HepG2 (cell line): ENCODE results near the gene NCOA7. TPM values are rescaled to one million over a fixed set of nuclear protein-coding genes. Genes with fewer than 3 reads are reported as not detected.

Source experiments
- GATAD2A ChIP-seq: IDR thresholded peaks from 2 replicates; pipeline ENCODE4 v1.6.1; 2016
- GTF3A ChIP-seq: sonication (generic); formaldehyde crosslinking; conservative IDR thresholded peaks from 2 replicates; pipeline ENCODE4 v1.4.0; 2020; ENCODE audit warnings: mild to moderate bottlenecking, missing genetic modification reagents
- HIVEP1 ChIP-seq: sonication (generic); formaldehyde crosslinking; IDR thresholded peaks from 2 replicates; pipeline ENCODE4 v1.4.0; 2020; ENCODE audit warnings: mild to moderate bottlenecking, missing genetic modification reagents
- HNRNPUL1 ChIP-seq: fragments of 200-400 bp; formaldehyde crosslinking; IDR thresholded peaks from 2 replicates; pipeline ENCODE4 v1.6.1; 2017; ENCODE audit warnings: low read depth, mild to moderate bottlenecking, low read length, moderate library complexity
- KAT2B ChIP-seq: fragments of 150-350 bp; IDR thresholded peaks from 2 replicates; pipeline ENCODE4 v1.6.1; 2014; ENCODE audit warnings: low read depth, low read length, borderline replicate concordance
- KAT8 ChIP-seq: IDR thresholded peaks from 2 replicates; pipeline ENCODE4 v1.6.1; 2016; ENCODE audit warnings: missing genetic modification reagents, missing compliant biosample characterization
- NAIF1 ChIP-seq: sonication (generic); formaldehyde crosslinking; IDR thresholded peaks from 2 replicates; pipeline ENCODE4 v1.5.0; 2020; ENCODE audit warnings: mild to moderate bottlenecking, missing genetic modification reagents, borderline replicate concordance
- PITX1 ChIP-seq: sonication (generic); formaldehyde crosslinking; IDR thresholded peaks from 2 replicates; pipeline ENCODE4 v1.5.1; 2020; ENCODE audit warnings: mild to moderate bottlenecking, missing genetic modification reagents
- RBAK ChIP-seq: sonication (generic); formaldehyde crosslinking; IDR thresholded peaks from 2 replicates; pipeline ENCODE4 v1.5.1; 2020; ENCODE audit warnings: mild to moderate bottlenecking, missing genetic modification reagents
- TBX2 ChIP-seq: sonication (generic); formaldehyde crosslinking; IDR thresholded peaks from 2 replicates; pipeline ENCODE4 v1.5.0; 2020; ENCODE audit warnings: missing genetic modification reagents, mild to moderate bottlenecking, borderline replicate concordance
- ZBTB38 ChIP-seq: sonication (generic); formaldehyde crosslinking; IDR thresholded peaks from 2 replicates; pipeline ENCODE4 v1.5.1; 2020; ENCODE audit warnings: mild to moderate bottlenecking, missing genetic modification reagents
- ZC3H4 ChIP-seq: sonication (generic); formaldehyde crosslinking; IDR thresholded peaks from 2 replicates; pipeline ENCODE4 v1.4.0; 2020; ENCODE audit warnings: missing genetic modification reagents, borderline replicate concordance
- ZFP1 ChIP-seq: IDR thresholded peaks from 2 replicates; pipeline ENCODE4 v1.6.1; 2016
- ZFP90 ChIP-seq: sonication (generic); formaldehyde crosslinking; IDR thresholded peaks from 2 replicates; pipeline ENCODE4 v1.8.0; 2022; ENCODE audit warnings: missing genetic modification reagents, mild to moderate bottlenecking, inconsistent platforms, borderline replicate concordance
- ZNF570 ChIP-seq: sonication (generic); formaldehyde crosslinking; IDR thresholded peaks from 2 replicates; pipeline ENCODE4 v1.4.0; 2020; ENCODE audit warnings: mild to moderate bottlenecking, missing genetic modification reagents, borderline replicate concordance
- ZNF7 ChIP-seq: IDR thresholded peaks from 2 replicates; pipeline ENCODE4 v1.6.1; 2016; ENCODE audit warnings: missing biosample characterization, missing genetic modification reagents
- ZNF713 ChIP-seq: sonication (generic); formaldehyde crosslinking; IDR thresholded peaks from 2 replicates; pipeline ENCODE4 v1.4.0; 2020; ENCODE audit warnings: mild to moderate bottlenecking, missing genetic modification reagents
- ZNF781 ChIP-seq: sonication (generic); formaldehyde crosslinking; IDR thresholded peaks from 2 replicates; pipeline ENCODE4 v1.5.1; 2020; ENCODE audit warnings: borderline replicate concordance, mild to moderate bottlenecking, missing genetic modification reagents; ENCODE audit errors: not compliant biosample characterization
- ZZZ3 ChIP-seq: sonication (generic); formaldehyde crosslinking; IDR thresholded peaks from 2 replicates; pipeline ENCODE4 v1.4.0; 2020; ENCODE audit warnings: missing genetic modification reagents, mild to moderate bottlenecking, borderline replicate concordance
- polyA plus RNA-seq, 8 experiments: library from polyadenylated mRNA; depleted of rRNA in 3 of 8; stranded (reverse) in 7 of 8; unstranded in 1 of 8; fragments of >200 nt; fragmentation: Illumina TruSeq in 4 of 8; extraction: Trizol in 4 of 8; gene quantifications; 2 replicates each; pipeline versions ENCODE4 v1.2.1 to v1.2.3, GENCODE V29; 2011 to 2016; ENCODE audit warnings: low read depth in 4 of 8, missing spikeins in 1 of 8, mixed read lengths in 1 of 8; ENCODE audit not compliant: insufficient read depth in 1 of 8
- total RNA-seq, 5 experiments: library from RNA; depleted of rRNA; stranded (reverse); fragments of >200 nt; fragmentation: Illumina TruSeq; extraction: Trizol; gene quantifications; 2 replicates each; pipeline ENCODE4 v1.2.3, GENCODE V29; 2016; ENCODE audit warnings: low read depth in 1 of 5
- TF ChIP-seq, protein P1 (sequence below): sonication (generic); IDR thresholded peaks from 2 replicates; pipeline ENCODE4 v1.6.1; 2016; ENCODE audit warnings: low read depth, borderline replicate concordance
- TF ChIP-seq, protein P2 (sequence below): sonication (generic); formaldehyde crosslinking; IDR thresholded peaks from 2 replicates; pipeline ENCODE4 v1.9.0; 2021; ENCODE audit warnings: mild to moderate bottlenecking, missing genetic modification reagents
- TF ChIP-seq, protein P3 (sequence below): sonication (generic); formaldehyde crosslinking; IDR thresholded peaks from 2 replicates; pipeline ENCODE4 v1.8.0; 2023; ENCODE audit warnings: mild to moderate bottlenecking, missing genetic modification reagents

The NCOA7 gene
- total and polyA plus RNA-seq, 2 of the 13 experiments (the other 11 are each of a cell fraction or from before 2014, with no cell fraction given): 13.6 to 20.8 TPM

DNA sequence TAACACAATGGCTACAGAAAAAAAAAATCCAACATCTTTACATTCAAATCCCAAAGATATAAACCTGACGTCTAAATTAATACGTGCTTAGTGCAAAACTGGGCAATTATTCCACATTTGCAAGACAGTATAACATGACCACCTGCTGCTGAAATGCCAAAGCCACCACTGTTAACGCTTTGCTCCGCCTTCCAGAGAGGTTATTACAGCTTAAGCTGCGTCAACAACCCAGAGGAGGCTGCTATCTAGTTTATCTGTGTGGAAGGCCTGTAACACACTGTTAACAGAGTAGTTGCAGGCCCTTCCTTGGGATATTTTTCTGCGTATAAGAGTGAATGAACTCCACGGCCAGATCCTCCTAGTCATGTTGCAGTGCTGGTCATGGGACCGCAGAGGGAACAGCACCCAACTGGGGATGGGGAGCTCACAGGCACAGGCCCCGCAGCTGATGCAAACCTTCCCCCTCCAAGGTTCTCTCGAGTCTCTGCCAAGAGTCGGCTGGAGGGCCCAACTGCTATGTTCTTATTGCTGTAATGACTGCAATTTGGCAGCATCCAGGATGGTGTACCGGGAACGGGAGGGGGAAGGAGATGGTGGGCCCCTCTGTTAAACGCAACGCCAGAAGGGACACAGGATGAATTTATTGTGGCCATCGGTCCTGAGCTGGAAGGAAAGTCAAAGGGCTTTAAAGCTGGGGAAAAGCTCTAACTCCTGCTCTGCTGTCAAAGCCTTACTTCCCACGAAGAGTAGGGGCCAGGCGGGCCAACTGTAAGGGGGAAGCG is 993 bp upstream of the NCOA7 start (continued):
- TF ChIP-seq GATAD2A: peak; percentile 25; the same call in 1 of the 2 replicates
- TF ChIP-seq RBAK (CRISPR knock-in tag): 0 out of 2 replicates have a peak, but pooled peaks have one; percentile 37
- peak; percentile 52 for TF ChIP-seq ZNF781 (CRISPR knock-in tag)
- peak; percentile 89; the same call in 1 of the 2 replicates for TF ChIP-seq ZNF713 (CRISPR knock-in tag)
- TF ChIP-seq, protein P1, sequence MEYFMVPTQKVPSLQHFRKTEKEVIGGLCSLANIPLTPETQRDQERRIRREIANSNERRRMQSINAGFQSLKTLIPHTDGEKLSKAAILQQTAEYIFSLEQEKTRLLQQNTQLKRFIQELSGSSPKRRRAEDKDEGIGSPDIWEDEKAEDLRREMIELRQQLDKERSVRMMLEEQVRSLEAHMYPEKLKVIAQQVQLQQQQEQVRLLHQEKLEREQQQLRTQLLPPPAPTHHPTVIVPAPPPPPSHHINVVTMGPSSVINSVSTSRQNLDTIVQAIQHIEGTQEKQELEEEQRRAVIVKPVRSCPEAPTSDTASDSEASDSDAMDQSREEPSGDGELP: peak; percentile 44; the same call in 1 of the 2 replicates
- 0 out of 2 replicates have a peak, but pooled peaks have one; percentile 5 for TF ChIP-seq ZFP90 (CRISPR knock-in tag)
- TF ChIP-seq KAT2B: no peak
- TF ChIP-seq KAT8 (CRISPR knock-in tag): peak; percentile 50; the same call in 1 of the 2 replicates
- TF ChIP-seq ZC3H4 (CRISPR knock-in tag): peak; percentile 38; the same call in 1 of the 2 replicates
- 0 out of 2 replicates have a peak, but pooled peaks have one; percentile 14 for TF ChIP-seq GTF3A (CRISPR knock-in tag)
- TF ChIP-seq ZBTB38 (CRISPR knock-in tag): no peak
- TF ChIP-seq HIVEP1 (CRISPR knock-in tag): peak; percentile 44; the same call in 1 of the 2 replicates
- TF ChIP-seq TBX2 (CRISPR knock-in tag): no peak
- 0 out of 2 replicates have a peak, but pooled peaks have one; percentile 52 for TF ChIP-seq ZZZ3 (CRISPR knock-in tag)
- peak; percentile 67; the same call in 1 of the 2 replicates for TF ChIP-seq PITX1 (CRISPR knock-in tag)
- no peak for TF ChIP-seq HNRNPUL1
- no peak for TF ChIP-seq ZNF7
- TF ChIP-seq ZFP1: peak; percentile 16; the same call in 1 of the 2 replicates
- TF ChIP-seq, protein P2, sequence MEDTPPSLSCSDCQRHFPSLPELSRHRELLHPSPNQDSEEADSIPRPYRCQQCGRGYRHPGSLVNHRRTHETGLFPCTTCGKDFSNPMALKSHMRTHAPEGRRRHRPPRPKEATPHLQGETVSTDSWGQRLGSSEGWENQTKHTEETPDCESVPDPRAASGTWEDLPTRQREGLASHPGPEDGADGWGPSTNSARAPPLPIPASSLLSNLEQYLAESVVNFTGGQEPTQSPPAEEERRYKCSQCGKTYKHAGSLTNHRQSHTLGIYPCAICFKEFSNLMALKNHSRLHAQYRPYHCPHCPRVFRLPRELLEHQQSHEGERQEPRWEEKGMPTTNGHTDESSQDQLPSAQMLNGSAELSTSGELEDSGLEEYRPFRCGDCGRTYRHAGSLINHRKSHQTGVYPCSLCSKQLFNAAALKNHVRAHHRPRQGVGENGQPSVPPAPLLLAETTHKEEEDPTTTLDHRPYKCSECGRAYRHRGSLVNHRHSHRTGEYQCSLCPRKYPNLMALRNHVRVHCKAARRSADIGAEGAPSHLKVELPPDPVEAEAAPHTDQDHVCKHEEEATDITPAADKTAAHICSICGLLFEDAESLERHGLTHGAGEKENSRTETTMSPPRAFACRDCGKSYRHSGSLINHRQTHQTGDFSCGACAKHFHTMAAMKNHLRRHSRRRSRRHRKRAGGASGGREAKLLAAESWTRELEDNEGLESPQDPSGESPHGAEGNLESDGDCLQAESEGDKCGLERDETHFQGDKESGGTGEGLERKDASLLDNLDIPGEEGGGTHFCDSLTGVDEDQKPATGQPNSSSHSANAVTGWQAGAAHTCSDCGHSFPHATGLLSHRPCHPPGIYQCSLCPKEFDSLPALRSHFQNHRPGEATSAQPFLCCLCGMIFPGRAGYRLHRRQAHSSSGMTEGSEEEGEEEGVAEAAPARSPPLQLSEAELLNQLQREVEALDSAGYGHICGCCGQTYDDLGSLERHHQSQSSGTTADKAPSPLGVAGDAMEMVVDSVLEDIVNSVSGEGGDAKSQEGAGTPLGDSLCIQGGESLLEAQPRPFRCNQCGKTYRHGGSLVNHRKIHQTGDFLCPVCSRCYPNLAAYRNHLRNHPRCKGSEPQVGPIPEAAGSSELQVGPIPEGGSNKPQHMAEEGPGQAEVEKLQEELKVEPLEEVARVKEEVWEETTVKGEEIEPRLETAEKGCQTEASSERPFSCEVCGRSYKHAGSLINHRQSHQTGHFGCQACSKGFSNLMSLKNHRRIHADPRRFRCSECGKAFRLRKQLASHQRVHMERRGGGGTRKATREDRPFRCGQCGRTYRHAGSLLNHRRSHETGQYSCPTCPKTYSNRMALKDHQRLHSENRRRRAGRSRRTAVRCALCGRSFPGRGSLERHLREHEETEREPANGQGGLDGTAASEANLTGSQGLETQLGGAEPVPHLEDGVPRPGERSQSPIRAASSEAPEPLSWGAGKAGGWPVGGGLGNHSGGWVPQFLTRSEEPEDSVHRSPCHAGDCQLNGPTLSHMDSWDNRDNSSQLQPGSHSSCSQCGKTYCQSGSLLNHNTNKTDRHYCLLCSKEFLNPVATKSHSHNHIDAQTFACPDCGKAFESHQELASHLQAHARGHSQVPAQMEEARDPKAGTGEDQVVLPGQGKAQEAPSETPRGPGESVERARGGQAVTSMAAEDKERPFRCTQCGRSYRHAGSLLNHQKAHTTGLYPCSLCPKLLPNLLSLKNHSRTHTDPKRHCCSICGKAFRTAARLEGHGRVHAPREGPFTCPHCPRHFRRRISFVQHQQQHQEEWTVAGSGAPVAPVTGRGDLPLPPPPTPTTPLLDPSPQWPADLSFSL (CRISPR knock-in tag): peak; percentile 18; the same call in 1 of the 2 replicates
- TF ChIP-seq, protein P3, sequence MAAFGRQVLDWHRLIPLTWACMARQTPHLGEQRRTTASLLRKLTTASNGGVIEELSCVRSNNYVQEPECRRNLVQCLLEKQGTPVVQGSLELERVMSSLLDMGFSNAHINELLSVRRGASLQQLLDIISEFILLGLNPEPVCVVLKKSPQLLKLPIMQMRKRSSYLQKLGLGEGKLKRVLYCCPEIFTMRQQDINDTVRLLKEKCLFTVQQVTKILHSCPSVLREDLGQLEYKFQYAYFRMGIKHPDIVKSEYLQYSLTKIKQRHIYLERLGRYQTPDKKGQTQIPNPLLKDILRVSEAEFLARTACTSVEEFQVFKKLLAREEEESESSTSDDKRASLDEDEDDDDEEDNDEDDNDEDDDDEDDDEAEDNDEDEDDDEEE (CRISPR knock-in tag): peak; percentile 49; the same call in 1 of the 2 replicates
- TF ChIP-seq ZNF570 (CRISPR knock-in tag): no peak
- TF ChIP-seq NAIF1: peak; percentile 56; the same call in 1 of the 2 replicates
